ENCODE measurements around the gene ARHGAP42.

Gene ARHGAP42

GRCh38 chr11:100682247-100682969 lies 4.7 kb upstream of the ARHGAP42 start:
- DNase-seq: no peak

- no peak for DNase-seq
These were observed 4.0 kb upstream of the ARHGAP42 start for GRCh38 chr11:100683126-100683525.

GRCh38 chr11:100684101-100685065 lies 2.7 kb upstream of the ARHGAP42 start:
- DNase-seq: no peak

- no peak for DNase-seq
These were observed 523 bp upstream of the ARHGAP42 start for GRCh38 chr11:100686476-100687053.

GRCh38 chr11:100687630-100688395 lies 725 bp downstream of the ARHGAP42 start:
- peak; percentile 72 for DNase-seq

GRCh38 chr11:100689141-100689540 lies 2.1 kb downstream of the ARHGAP42 start:
- DNase-seq: no peak

GRCh38 chr11:100691896-100692653 lies 5.0 kb downstream of the ARHGAP42 start:
- DNase-seq: no peak

GRCh38 chr11:100695911-100696310 lies 8.8 kb downstream of the ARHGAP42 start:
- no peak for DNase-seq

- no peak for DNase-seq
These were observed 16.1 kb downstream of the ARHGAP42 start for GRCh38 chr11:100703139-100703538.

GRCh38 chr11:100703801-100704575 lies 16.9 kb downstream of the ARHGAP42 start:
- DNase-seq: no peak

- DNase-seq: no peak
These were observed 18.4 kb downstream of the ARHGAP42 start for GRCh38 chr11:100705447-100705846.

GRCh38 chr11:100706179-100706578 lies 19.1 kb downstream of the ARHGAP42 start:
- no peak for DNase-seq

- no peak for DNase-seq
These were observed 22.3 kb downstream of the ARHGAP42 start for GRCh38 chr11:100709233-100709957.

- DNase-seq: no peak
These were observed 24.9 kb downstream of the ARHGAP42 start for GRCh38 chr11:100711984-100712383.

GRCh38 chr11:100712583-100712982 lies 25.5 kb downstream of the ARHGAP42 start:
- no peak for DNase-seq

- no peak for DNase-seq
These were observed 28.2 kb downstream of the ARHGAP42 start for GRCh38 chr11:100715165-100715761.

- no peak for DNase-seq
These were observed 29.8 kb downstream of the ARHGAP42 start for GRCh38 chr11:100716838-100717237.

- DNase-seq: no peak
These were observed 32.3 kb downstream of the ARHGAP42 start for GRCh38 chr11:100719362-100719761.

- DNase-seq: peak; percentile 23
These were observed 32.7 kb downstream of the ARHGAP42 start for GRCh38 chr11:100719809-100720221.

- DNase-seq: no peak
These were observed 39.6 kb downstream of the ARHGAP42 start for GRCh38 chr11:100726680-100727079.

All from 8988T (cell line).